ENCODE results near the gene MEIOSIN.

The MEIOSIN gene

GRCh38 chr19:45791744-45792469 is 58.7 kb downstream of the MEIOSIN start:
- TF ChIP-seq USF1 (IDR thresholded peaks at IDR 0.05) = no peak
- TF ChIP-seq ZBTB7A (IDR thresholded peaks at IDR 0.05; ENCODE audit: low read depth) = no peak
- no peak for TF ChIP-seq EP300 (IDR thresholded peaks at IDR 0.05; ENCODE audit: borderline replicate concordance)
- TF ChIP-seq CREB1 (IDR thresholded peaks at IDR 0.05; ENCODE audit: low read depth) = no peak
- TF ChIP-seq, protein P1, sequence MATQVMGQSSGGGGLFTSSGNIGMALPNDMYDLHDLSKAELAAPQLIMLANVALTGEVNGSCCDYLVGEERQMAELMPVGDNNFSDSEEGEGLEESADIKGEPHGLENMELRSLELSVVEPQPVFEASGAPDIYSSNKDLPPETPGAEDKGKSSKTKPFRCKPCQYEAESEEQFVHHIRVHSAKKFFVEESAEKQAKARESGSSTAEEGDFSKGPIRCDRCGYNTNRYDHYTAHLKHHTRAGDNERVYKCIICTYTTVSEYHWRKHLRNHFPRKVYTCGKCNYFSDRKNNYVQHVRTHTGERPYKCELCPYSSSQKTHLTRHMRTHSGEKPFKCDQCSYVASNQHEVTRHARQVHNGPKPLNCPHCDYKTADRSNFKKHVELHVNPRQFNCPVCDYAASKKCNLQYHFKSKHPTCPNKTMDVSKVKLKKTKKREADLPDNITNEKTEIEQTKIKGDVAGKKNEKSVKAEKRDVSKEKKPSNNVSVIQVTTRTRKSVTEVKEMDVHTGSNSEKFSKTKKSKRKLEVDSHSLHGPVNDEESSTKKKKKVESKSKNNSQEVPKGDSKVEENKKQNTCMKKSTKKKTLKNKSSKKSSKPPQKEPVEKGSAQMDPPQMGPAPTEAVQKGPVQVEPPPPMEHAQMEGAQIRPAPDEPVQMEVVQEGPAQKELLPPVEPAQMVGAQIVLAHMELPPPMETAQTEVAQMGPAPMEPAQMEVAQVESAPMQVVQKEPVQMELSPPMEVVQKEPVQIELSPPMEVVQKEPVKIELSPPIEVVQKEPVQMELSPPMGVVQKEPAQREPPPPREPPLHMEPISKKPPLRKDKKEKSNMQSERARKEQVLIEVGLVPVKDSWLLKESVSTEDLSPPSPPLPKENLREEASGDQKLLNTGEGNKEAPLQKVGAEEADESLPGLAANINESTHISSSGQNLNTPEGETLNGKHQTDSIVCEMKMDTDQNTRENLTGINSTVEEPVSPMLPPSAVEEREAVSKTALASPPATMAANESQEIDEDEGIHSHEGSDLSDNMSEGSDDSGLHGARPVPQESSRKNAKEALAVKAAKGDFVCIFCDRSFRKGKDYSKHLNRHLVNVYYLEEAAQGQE (IDR thresholded peaks at IDR 0.05; ENCODE audit: low read depth) = no peak
- no peak for TF ChIP-seq TAF1 (IDR thresholded peaks at IDR 0.05; ENCODE audit: low read depth)
- no peak for TF ChIP-seq EGR1 (IDR thresholded peaks at IDR 0.05)
- no peak for TF ChIP-seq NFIC (IDR thresholded peaks at IDR 0.05)
- TF ChIP-seq CEBPB (IDR thresholded peaks at IDR 0.05) = no peak
- no peak for TF ChIP-seq YY1 (IDR thresholded peaks at IDR 0.05; ENCODE audit: low read depth)
- TF ChIP-seq FOXM1 (IDR thresholded peaks at IDR 0.05; ENCODE audit: borderline replicate concordance, low read depth) = no peak
- TF ChIP-seq TCF12 (IDR thresholded peaks at IDR 0.05; ENCODE audit: low read depth) = no peak
- no peak for TF ChIP-seq MAX (IDR thresholded peaks at IDR 0.05)
- TF ChIP-seq RAD21 (IDR thresholded peaks at IDR 0.05; ENCODE audit: low read depth) = no peak
- no peak for TF ChIP-seq TEAD4 (IDR thresholded peaks at IDR 0.05)

- TF ChIP-seq FOXM1 (IDR thresholded peaks at IDR 0.05; ENCODE audit: borderline replicate concordance, low read depth) = peak; percentile 45; the same call in 1 of the 2 replicates
- TF ChIP-seq ZBTB7A (IDR thresholded peaks at IDR 0.05; ENCODE audit: low read depth) = 0 out of 2 replicates have a peak, but pooled peaks have one; percentile 62
- peak; percentile 89 for TF ChIP-seq YY1 (IDR thresholded peaks at IDR 0.05; ENCODE audit: low read depth)
- peak; percentile 75 for TF ChIP-seq TAF1 (IDR thresholded peaks at IDR 0.05; ENCODE audit: low read depth)
- TF ChIP-seq CEBPB (IDR thresholded peaks at IDR 0.05) = no peak
- no peak; the same call in 1 of the 2 replicates for TF ChIP-seq TCF12 (IDR thresholded peaks at IDR 0.05; ENCODE audit: low read depth)
- TF ChIP-seq EGR1 (IDR thresholded peaks at IDR 0.05) = peak; percentile 84
Observed at GRCh38 chr19:45792470-45793177, 59.4 kb downstream of the MEIOSIN start, which contains the start of gene DMWD. DMWD (minus strand) TSS chr19:45792845; CDS start chr19:45792756, 89 bp downstream.

GRCh38 chr19:45793178-45793564 is 59.9 kb downstream of the MEIOSIN start:
- TF ChIP-seq EGR1 (IDR thresholded peaks at IDR 0.05) = no peak
- TF ChIP-seq CEBPB (IDR thresholded peaks at IDR 0.05) = no peak
- no peak for TF ChIP-seq CREB1 (IDR thresholded peaks at IDR 0.05; ENCODE audit: low read depth)
- TF ChIP-seq TCF12 (IDR thresholded peaks at IDR 0.05; ENCODE audit: low read depth) = no peak
- TF ChIP-seq ZBTB7A (IDR thresholded peaks at IDR 0.05; ENCODE audit: low read depth) = no peak
- TF ChIP-seq TAF1 (IDR thresholded peaks at IDR 0.05; ENCODE audit: low read depth) = no peak
- TF ChIP-seq NFIC (IDR thresholded peaks at IDR 0.05) = no peak
- no peak for TF ChIP-seq TEAD4 (IDR thresholded peaks at IDR 0.05)
- TF ChIP-seq, protein P1 (IDR thresholded peaks at IDR 0.05; ENCODE audit: low read depth) = no peak

DNA sequence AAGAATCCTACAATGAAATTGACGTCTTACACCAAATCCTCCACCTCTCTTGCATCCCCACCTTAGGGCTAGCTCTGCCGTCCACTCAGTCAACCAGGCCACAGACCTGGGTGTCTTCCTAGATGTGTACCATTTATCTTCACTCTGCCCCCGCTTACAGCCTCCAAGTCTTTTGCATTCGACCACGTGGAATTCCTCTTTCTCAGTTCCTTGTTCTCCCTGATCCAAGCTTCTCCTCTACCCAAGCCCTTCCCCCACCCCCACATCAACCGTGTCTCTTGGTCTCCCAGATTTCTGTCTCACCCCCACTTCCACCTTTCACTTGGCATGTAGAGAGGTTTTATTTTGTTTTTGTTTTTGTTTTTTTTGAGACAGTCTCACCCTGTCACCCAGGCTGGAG is 60.6 kb downstream of the MEIOSIN start:
- TF ChIP-seq CREB1 (IDR thresholded peaks at IDR 0.05; ENCODE audit: low read depth) = no peak
- TF ChIP-seq TCF12 (IDR thresholded peaks at IDR 0.05; ENCODE audit: low read depth) = no peak
- no peak for TF ChIP-seq TAF1 (IDR thresholded peaks at IDR 0.05; ENCODE audit: low read depth)
- TF ChIP-seq EGR1 (IDR thresholded peaks at IDR 0.05) = no peak
- TF ChIP-seq USF1 (IDR thresholded peaks at IDR 0.05) = no peak
- TF ChIP-seq, protein P1 (IDR thresholded peaks at IDR 0.05; ENCODE audit: low read depth) = no peak
- TF ChIP-seq NFIC (IDR thresholded peaks at IDR 0.05) = no peak
- no peak for TF ChIP-seq CEBPB (IDR thresholded peaks at IDR 0.05)
- no peak for TF ChIP-seq EP300 (IDR thresholded peaks at IDR 0.05; ENCODE audit: borderline replicate concordance)
- no peak for TF ChIP-seq ZBTB7A (IDR thresholded peaks at IDR 0.05; ENCODE audit: low read depth)
- no peak for TF ChIP-seq YY1 (IDR thresholded peaks at IDR 0.05; ENCODE audit: low read depth)
- no peak for TF ChIP-seq TEAD4 (IDR thresholded peaks at IDR 0.05)
- no peak for TF ChIP-seq FOXM1 (IDR thresholded peaks at IDR 0.05; ENCODE audit: borderline replicate concordance, low read depth)
- no peak for TF ChIP-seq RAD21 (IDR thresholded peaks at IDR 0.05; ENCODE audit: low read depth)
- TF ChIP-seq MAX (IDR thresholded peaks at IDR 0.05) = no peak
